Gastrocnemius medialis (tissue), 4 donors: Measurements from ENCODE around the gene PPCS.

Source experiments
- CTCF ChIP-seq, 5 experiments: fragments of 450-650 bp in 3 of 5; fragments of 200-600 bp in 2 of 5; sonication (generic) in 2 of 5; IDR thresholded peaks in 4 of 5; conservative IDR thresholded peaks in 1 of 5; 1 replicate in 4 of 5; 2 replicates in 1 of 5; pipeline ENCODE4 v1.5.1; 2016 to 2019; ENCODE audit warnings: antibody characterized with exemption in 5 of 5, mild to moderate bottlenecking in 3 of 5, moderate library complexity in 3 of 5
- POLR2A ChIP-seq, 2 donors: fragments of 450-650 bp; IDR thresholded peaks; one replicate each; pipeline ENCODE4 v1.6.1; 2017; ENCODE audit warnings: antibody characterized with exemption in 2 of 2, mild to moderate bottlenecking in 2 of 2, moderate library complexity in 2 of 2

GRCh38 chr1:42476605-42477004 is 20.3 kb downstream of the PPCS start:
- TF ChIP-seq POLR2A (IDR thresholded peaks at IDR 0.05) (no peak), CTCF (IDR thresholded peaks at IDR 0.05 in 4 of 5, conservative IDR thresholded peaks at IDR 0.05 in 1 of 5) (no peak)
